Neural progenitor cell (in vitro differentiated cells): ENCODE data around the gene RELT. TPM values are rescaled to one million over a fixed set of nuclear protein-coding genes. Genes with fewer than 3 reads are reported as not detected.

Experiments used
- DNase-seq: peaks from one replicate; pipeline ENCODE4 v3.0.0-alpha.2; 2016; ENCODE audit warnings: low spot score
- H2AFZ ChIP-seq: fragments of 200-600 bp; sonication (generic); replicated peaks from 2 replicates; pipeline ENCODE4 v1.6.1; 2016; ENCODE audit warnings: antibody characterized with exemption
- H3F3A ChIP-seq: fragments of 200-600 bp; sonication (generic); 2 replicates; pipeline ENCODE4 v1.6.1; 2016; ENCODE audit warnings: antibody characterized with exemption, low read depth
- H3K27ac ChIP-seq: fragments of 200-600 bp; sonication (generic); 2 replicates; pipeline ENCODE4 v1.5.1; 2016; ENCODE audit warnings: mild to moderate bottlenecking
- H3K27me3 ChIP-seq: fragments of 200-600 bp; sonication (generic); 2 replicates; pipeline ENCODE4 v1.6.1; 2016; ENCODE audit warnings: mild to moderate bottlenecking, moderate library complexity
- H3K36me3 ChIP-seq: fragments of 200-600 bp; sonication (generic); 2 replicates; pipeline ENCODE4 v1.5.1; 2016
- H3K4me1 ChIP-seq: fragments of 200-600 bp; sonication (generic); 2 replicates; pipeline ENCODE4 v1.6.1; 2016; ENCODE audit warnings: mixed run types
- H3K4me2 ChIP-seq: fragments of 200-600 bp; sonication (generic); 2 replicates; pipeline ENCODE4 v1.6.1; 2016
- H3K4me3 ChIP-seq: fragments of 200-600 bp; sonication (generic); 2 replicates; pipeline ENCODE4 v1.5.1; 2016
- H3K79me2 ChIP-seq: fragments of 200-600 bp; sonication (generic); 2 replicates; pipeline ENCODE4 v1.6.1; 2016; ENCODE audit warnings: low read depth
- H3K9ac ChIP-seq: fragments of 200-600 bp; sonication (generic); 2 replicates; pipeline ENCODE4 v1.6.1; 2016
- H3K9me3 ChIP-seq: fragments of 200-600 bp; sonication (generic); 2 replicates; pipeline ENCODE4 v1.5.1; 2016; ENCODE audit warnings: low read depth
- H4K20me1 ChIP-seq: fragments of 200-600 bp; sonication (generic); 2 replicates; pipeline ENCODE4 v1.6.1; 2016; ENCODE audit warnings: low read depth
- H3K27ac Mint-ChIP-seq: 3 replicates; pipeline ENCODE4 v1.8.0; 2021; ENCODE audit warnings: mixed read lengths
- H3K27me3 Mint-ChIP-seq: 2 replicates; pipeline ENCODE4 v1.8.0; 2022; ENCODE audit warnings: low read depth, mild to moderate bottlenecking, inconsistent platforms, moderate library complexity, mixed read lengths; ENCODE audit not compliant: insufficient read depth
- H3K36me3 Mint-ChIP-seq: 3 replicates; pipeline ENCODE4 v1.8.0; 2021; ENCODE audit warnings: mixed read lengths
- H3K4me1 Mint-ChIP-seq: 3 replicates; pipeline ENCODE4 v1.8.0; 2021; ENCODE audit warnings: mixed read lengths
- H3K4me3 Mint-ChIP-seq: 3 replicates; pipeline ENCODE4 v1.8.0; 2021; ENCODE audit warnings: mild to moderate bottlenecking, moderate library complexity, mixed read lengths
- H3K9me3 Mint-ChIP-seq: 3 replicates; pipeline ENCODE4 v1.8.0; 2020; ENCODE audit warnings: mixed read lengths
- EZH2 ChIP-seq: fragments of 200-600 bp; sonication (generic); IDR thresholded peaks from 2 replicates; pipeline ENCODE4 v1.6.1; 2017; ENCODE audit warnings: antibody characterized with exemption, mild to moderate bottlenecking, moderate library complexity
- EZH2phosphoT487 ChIP-seq: fragments of 200-600 bp; sonication (generic); IDR thresholded peaks from 2 replicates; pipeline ENCODE4 v1.6.1; 2017; ENCODE audit warnings: antibody characterized with exemption
- total RNA-seq: library from RNA; depleted of rRNA; stranded (reverse); fragments of >200 nt; gene quantifications from 2 replicates; pipeline ENCODE4 v1.2.3, GENCODE V29; 2015; ENCODE audit warnings: low replicate concordance
- TF ChIP-seq, protein P1 (sequence below): fragments of 200-600 bp; sonication (generic); IDR thresholded peaks from 2 replicates; pipeline ENCODE4 v1.5.1; 2017; ENCODE audit warnings: antibody characterized with exemption, mild to moderate bottlenecking

Gene RELT
- total RNA-seq, 1 donor from 2014 or later, result 5.4 TPM

DNA sequence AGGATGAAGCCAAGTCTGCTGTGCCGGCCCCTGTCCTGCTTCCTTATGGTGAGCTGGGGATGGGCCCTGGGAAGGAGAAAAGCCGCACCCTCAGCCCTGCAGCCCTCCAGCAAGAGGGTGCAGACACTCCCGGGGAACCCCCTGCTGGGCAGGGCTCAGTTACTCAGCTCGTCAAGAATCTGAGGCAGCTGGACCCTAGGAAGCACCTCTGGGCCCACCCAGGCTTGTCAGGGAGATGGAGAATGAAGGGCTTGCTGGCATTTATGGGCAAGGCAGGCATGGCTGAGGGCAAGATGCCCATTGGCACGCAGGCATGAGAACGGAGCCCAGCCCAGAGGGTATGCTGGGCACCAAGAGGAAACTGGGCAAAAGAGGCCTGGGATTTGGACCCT lies 12.9 kb downstream of the RELT start:
- no peak overlapping the region for H3K9ac ChIP-seq
- no peak for DNase-seq
- H3F3A ChIP-seq, result no peaks in the 10 kb centered on the region
- no peak overlapping the region for H3K27ac ChIP-seq
- TF ChIP-seq, protein P1, sequence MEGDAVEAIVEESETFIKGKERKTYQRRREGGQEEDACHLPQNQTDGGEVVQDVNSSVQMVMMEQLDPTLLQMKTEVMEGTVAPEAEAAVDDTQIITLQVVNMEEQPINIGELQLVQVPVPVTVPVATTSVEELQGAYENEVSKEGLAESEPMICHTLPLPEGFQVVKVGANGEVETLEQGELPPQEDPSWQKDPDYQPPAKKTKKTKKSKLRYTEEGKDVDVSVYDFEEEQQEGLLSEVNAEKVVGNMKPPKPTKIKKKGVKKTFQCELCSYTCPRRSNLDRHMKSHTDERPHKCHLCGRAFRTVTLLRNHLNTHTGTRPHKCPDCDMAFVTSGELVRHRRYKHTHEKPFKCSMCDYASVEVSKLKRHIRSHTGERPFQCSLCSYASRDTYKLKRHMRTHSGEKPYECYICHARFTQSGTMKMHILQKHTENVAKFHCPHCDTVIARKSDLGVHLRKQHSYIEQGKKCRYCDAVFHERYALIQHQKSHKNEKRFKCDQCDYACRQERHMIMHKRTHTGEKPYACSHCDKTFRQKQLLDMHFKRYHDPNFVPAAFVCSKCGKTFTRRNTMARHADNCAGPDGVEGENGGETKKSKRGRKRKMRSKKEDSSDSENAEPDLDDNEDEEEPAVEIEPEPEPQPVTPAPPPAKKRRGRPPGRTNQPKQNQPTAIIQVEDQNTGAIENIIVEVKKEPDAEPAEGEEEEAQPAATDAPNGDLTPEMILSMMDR, result no peak
- TF ChIP-seq EZH2phosphoT487, result no peak
- no peak for TF ChIP-seq EZH2
- H3K4me3 Mint-ChIP-seq, result no peak overlapping the region
- no peak overlapping the region for H3K4me3 ChIP-seq
- H3K4me1 ChIP-seq, result peaks cover 7% of the 10 kb centered on the region
- H3K27ac Mint-ChIP-seq, result no peak overlapping the region
- H3K36me3 Mint-ChIP-seq, result no peaks in the 10 kb centered on the region
- no peak overlapping the region for H3K4me2 ChIP-seq
- no peaks in the 10 kb centered on the region for H3K9me3 ChIP-seq
- H3K27me3 Mint-ChIP-seq, result peaks cover 18% of the 10 kb centered on the region
- no peak overlapping the region for H2AFZ ChIP-seq
- peaks cover 63% of the 10 kb centered on the region for H4K20me1 ChIP-seq
- H3K36me3 ChIP-seq, result no peaks in the 10 kb centered on the region
- H3K79me2 ChIP-seq, result peaks cover 22% of the 10 kb centered on the region
- H3K9me3 Mint-ChIP-seq, result no peaks in the 10 kb centered on the region
- H3K27me3 ChIP-seq, result no peaks in the 10 kb centered on the region
- H3K4me1 Mint-ChIP-seq, result peaks cover 40% of the 10 kb centered on the region

DNA sequence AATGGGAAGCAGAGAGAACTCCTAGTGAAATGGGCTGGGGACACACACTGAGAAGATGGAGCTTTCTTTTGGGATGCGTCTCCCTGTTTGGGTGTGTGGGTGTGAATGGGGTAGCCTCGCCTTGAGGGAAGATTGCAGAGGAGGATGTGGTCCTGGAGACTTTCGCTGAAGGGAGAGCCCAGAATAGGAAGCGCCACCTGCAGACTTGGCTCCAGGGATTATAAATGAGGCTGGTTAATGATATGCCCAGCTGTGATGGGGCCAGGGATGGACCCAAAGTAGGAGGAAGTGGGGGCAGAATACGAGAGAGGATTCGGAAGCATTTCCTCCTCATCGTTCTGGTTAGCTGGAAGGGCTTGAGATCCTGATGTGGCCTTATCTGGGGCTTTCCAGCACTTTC lies 13.7 kb downstream of the RELT start:
- H3K9me3 ChIP-seq, result no peaks in the 10 kb centered on the region
- no peaks in the 10 kb centered on the region for H3K9me3 Mint-ChIP-seq
- H3F3A ChIP-seq, result no peaks in the 10 kb centered on the region
- no peaks in the 10 kb centered on the region for H3K36me3 ChIP-seq
- no peak overlapping the region for H3K4me3 Mint-ChIP-seq
- no peak for DNase-seq
- peak overlapping the region; percentile 81 for H3K27ac Mint-ChIP-seq
- H3K27me3 Mint-ChIP-seq, result peaks cover 17% of the 10 kb centered on the region
- H3K4me3 ChIP-seq, result no peak overlapping the region
- no peaks in the 10 kb centered on the region for H3K27me3 ChIP-seq
- H3K4me2 ChIP-seq, result no peak overlapping the region
- no peak overlapping the region for H3K27ac ChIP-seq
- H3K4me1 ChIP-seq, result peaks cover 7% of the 10 kb centered on the region
- no peak overlapping the region for H2AFZ ChIP-seq
- peaks cover 33% of the 10 kb centered on the region for H3K4me1 Mint-ChIP-seq
- no peak for TF ChIP-seq EZH2
- no peak overlapping the region for H3K9ac ChIP-seq
- peaks cover 14% of the 10 kb centered on the region for H3K79me2 ChIP-seq
- H4K20me1 ChIP-seq, result peaks cover 55% of the 10 kb centered on the region
- no peaks in the 10 kb centered on the region for H3K36me3 Mint-ChIP-seq

DNA sequence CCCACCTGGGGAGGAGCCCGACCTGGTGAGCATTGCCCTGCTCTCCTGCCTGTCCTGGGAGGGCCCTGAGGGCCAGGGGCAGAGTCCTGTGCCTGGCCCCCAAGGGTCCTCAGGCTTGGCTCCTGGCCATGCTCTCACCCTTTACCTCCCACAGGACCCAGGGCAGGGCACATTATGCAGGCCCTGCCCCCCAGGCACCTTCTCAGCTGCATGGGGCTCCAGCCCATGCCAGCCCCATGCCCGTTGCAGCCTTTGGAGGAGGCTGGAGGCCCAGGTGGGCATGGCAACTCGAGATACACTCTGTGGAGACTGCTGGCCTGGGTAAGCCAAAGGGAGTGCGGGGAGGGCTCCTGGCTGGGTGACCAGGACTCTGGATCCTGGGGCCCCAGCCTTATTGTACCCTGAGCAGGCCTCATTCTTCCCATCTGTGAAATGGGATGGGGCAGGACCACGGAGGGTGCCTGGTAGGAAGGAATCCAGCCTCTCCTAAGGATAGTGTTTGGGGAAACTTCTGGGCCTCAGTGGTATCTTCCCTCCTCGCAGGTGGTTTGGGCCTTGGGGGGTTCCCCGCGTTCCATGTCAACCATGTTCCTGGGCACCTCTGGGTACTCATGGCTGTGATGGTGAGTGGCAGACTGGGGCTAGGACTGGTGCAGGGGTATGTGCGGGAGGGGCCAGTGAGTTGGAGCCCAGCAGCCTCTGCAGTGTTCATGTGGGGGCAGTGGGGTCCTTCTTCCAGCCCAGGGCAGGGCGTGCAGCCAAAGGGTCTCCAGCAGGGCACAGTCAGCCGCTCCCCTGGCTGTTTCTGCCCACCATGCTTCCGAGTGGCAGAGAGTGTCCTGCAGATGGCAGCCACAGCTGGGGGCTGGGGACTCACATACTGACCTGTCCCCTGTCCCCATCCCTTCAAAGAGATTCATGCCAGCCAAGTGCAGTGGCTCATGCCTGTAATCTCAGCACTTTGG lies 14.7 kb downstream of the RELT start:
- H3K9ac ChIP-seq, result no peak overlapping the region
- H3K9me3 Mint-ChIP-seq, result no peaks in the 10 kb centered on the region
- TF ChIP-seq, protein P1, result no peak
- TF ChIP-seq EZH2, result no peak
- no peak for TF ChIP-seq EZH2phosphoT487
- peaks cover 8% of the 10 kb centered on the region for H3K79me2 ChIP-seq
- no peak for DNase-seq
- H3K4me3 ChIP-seq, result no peak overlapping the region
- no peaks in the 10 kb centered on the region for H3K36me3 Mint-ChIP-seq
- H3K9me3 ChIP-seq, result no peaks in the 10 kb centered on the region
- no peak overlapping the region for H3K4me3 Mint-ChIP-seq
- H3F3A ChIP-seq, result no peaks in the 10 kb centered on the region
- H4K20me1 ChIP-seq, result peaks cover 47% of the 10 kb centered on the region
- H3K27ac Mint-ChIP-seq, result no peak overlapping the region
- no peak overlapping the region for H3K4me2 ChIP-seq
- H2AFZ ChIP-seq, result no peak overlapping the region
- H3K27me3 Mint-ChIP-seq, result peaks cover 16% of the 10 kb centered on the region
- H3K27ac ChIP-seq, result no peak overlapping the region
- H3K27me3 ChIP-seq, result no peaks in the 10 kb centered on the region
- H3K4me1 Mint-ChIP-seq, result peaks cover 27% of the 10 kb centered on the region
- peaks cover 7% of the 10 kb centered on the region for H3K4me1 ChIP-seq
- no peaks in the 10 kb centered on the region for H3K36me3 ChIP-seq

DNA sequence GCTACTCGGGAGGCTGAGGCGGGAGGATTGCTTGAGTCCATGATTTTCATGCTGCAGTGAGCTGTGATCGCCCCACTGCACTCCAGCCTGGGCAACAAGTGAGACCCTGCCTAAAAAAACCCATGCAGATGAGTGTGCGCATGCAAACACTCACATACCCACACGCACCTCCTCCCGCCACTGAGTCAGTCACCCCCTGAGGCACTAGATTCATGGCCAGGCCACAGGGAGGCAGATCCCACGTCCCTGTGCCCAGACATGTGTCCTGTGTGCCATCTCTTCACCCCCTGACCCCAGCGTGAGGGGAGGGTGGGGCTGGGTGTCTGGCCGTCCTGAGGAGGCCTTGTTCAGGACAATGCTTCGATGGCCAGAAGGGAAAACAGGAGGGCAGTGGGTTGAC lies 15.5 kb downstream of the RELT start:
- no peak overlapping the region for H2AFZ ChIP-seq
- H3K79me2 ChIP-seq, result peaks cover under 1% of the 10 kb centered on the region
- Mint-ChIP-seq H3K4me3 (no peak overlapping the region), H3K27me3 (peaks cover 16% of the 10 kb centered on the region), H3K27ac (no peak overlapping the region), H3K36me3 (no peaks in the 10 kb centered on the region), H3K9me3 (no peaks in the 10 kb centered on the region), H3K4me1 (peaks cover 24% of the 10 kb centered on the region)
- no peak overlapping the region for H3K27ac ChIP-seq
- no peaks in the 10 kb centered on the region for H3K9me3 ChIP-seq
- H3K36me3 ChIP-seq, result no peaks in the 10 kb centered on the region
- H4K20me1 ChIP-seq, result peaks cover 39% of the 10 kb centered on the region
- no peak for DNase-seq
- no peaks in the 10 kb centered on the region for H3K27me3 ChIP-seq
- H3K9ac ChIP-seq, result no peak overlapping the region
- H3F3A ChIP-seq, result no peaks in the 10 kb centered on the region
- H3K4me2 ChIP-seq, result no peak overlapping the region
- TF ChIP-seq EZH2 (no peak), EZH2phosphoT487 (no peak)
- TF ChIP-seq, protein P1, result no peak
- no peak overlapping the region for H3K4me3 ChIP-seq
- peaks cover 7% of the 10 kb centered on the region for H3K4me1 ChIP-seq
